ENCODE data around the gene COX5B. TPM values are rescaled to one million over a fixed set of nuclear protein-coding genes. Genes with fewer than 3 reads are reported as not detected.

Gene COX5B
- total and polyA plus RNA-seq, 9 of the 15 experiments (the other 6 are each of a cell fraction or from before 2014, with no cell fraction given): 154 to 1,424 (median 487) TPM

DNA sequence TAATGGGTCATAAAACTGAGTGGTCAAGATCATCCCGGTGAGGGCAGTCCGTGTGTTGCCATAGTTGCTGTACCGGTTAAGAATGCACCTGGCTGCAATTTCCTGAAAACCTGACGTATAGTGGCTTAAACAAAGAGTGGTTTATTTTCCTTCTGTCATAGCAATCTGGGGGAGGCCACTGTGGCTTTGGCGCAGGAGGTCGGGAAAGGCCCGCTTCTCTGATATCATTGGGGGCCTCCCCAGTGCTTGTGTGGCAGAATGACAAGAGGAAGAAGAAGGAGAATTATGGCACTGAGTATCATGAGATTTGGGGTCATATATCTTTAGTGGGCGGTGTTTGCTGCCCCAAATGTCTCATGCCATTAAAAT lies 28.0 kb downstream of the COX5B start (continued):
- TF ChIP-seq, protein P1, sequence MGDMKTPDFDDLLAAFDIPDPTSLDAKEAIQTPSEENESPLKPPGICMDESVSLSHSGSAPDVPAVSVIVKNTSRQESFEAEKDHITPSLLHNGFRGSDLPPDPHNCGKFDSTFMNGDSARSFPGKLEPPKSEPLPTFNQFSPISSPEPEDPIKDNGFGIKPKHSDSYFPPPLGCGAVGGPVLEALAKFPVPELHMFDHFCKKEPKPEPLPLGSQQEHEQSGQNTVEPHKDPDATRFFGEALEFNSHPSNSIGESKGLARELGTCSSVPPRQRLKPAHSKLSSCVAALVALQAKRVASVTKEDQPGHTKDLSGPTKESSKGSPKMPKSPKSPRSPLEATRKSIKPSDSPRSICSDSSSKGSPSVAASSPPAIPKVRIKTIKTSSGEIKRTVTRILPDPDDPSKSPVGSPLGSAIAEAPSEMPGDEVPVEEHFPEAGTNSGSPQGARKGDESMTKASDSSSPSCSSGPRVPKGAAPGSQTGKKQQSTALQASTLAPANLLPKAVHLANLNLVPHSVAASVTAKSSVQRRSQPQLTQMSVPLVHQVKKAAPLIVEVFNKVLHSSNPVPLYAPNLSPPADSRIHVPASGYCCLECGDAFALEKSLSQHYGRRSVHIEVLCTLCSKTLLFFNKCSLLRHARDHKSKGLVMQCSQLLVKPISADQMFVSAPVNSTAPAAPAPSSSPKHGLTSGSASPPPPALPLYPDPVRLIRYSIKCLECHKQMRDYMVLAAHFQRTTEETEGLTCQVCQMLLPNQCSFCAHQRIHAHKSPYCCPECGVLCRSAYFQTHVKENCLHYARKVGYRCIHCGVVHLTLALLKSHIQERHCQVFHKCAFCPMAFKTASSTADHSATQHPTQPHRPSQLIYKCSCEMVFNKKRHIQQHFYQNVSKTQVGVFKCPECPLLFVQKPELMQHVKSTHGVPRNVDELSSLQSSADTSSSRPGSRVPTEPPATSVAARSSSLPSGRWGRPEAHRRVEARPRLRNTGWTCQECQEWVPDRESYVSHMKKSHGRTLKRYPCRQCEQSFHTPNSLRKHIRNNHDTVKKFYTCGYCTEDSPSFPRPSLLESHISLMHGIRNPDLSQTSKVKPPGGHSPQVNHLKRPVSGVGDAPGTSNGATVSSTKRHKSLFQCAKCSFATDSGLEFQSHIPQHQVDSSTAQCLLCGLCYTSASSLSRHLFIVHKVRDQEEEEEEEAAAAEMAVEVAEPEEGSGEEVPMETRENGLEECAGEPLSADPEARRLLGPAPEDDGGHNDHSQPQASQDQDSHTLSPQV (IDR thresholded peaks at IDR 0.05): no peak
- TF ChIP-seq PRMT5 (CRISPR knock-in tag; IDR thresholded peaks at IDR 0.05) (no peak), PYGO2 (tag; IDR thresholded peaks at IDR 0.05) (no peak), ZNF24 (IDR thresholded peaks at IDR 0.05) (no peak), SIN3A (IDR thresholded peaks at IDR 0.05; ENCODE audit: borderline replicate concordance in 2 of 2, control insufficient read depth in 1 of 2, low read depth in 2 of 2, low read length in 2 of 2) (no peak), MCM2 (IDR thresholded peaks at IDR 0.05; ENCODE audit: low read depth) (no peak), ZBTB8A (IDR thresholded peaks at IDR 0.05; ENCODE audit: partially characterized antibody) (no peak), ATF1 (CRISPR knock-in tag; IDR thresholded peaks at IDR 0.05) (no peak), ATF1 (tag; IDR thresholded peaks at IDR 0.05) (no peak), FOXJ2 (tag; IDR thresholded peaks at IDR 0.05) (no peak), BCL6 (CRISPR knock-in tag; IDR thresholded peaks at IDR 0.05) (no peak), SREBF2 (CRISPR knock-in tag; IDR thresholded peaks at IDR 0.05) (no peak), RNF2 (IDR thresholded peaks at IDR 0.05) (0 out of 2 replicates have a peak, but pooled peaks have one; percentile 33), ZBTB17 (CRISPR knock-in tag; IDR thresholded peaks at IDR 0.05) (no peak), RFX7 (CRISPR knock-in tag; IDR thresholded peaks at IDR 0.05) (no peak), NCOA4 (IDR thresholded peaks at IDR 0.05; ENCODE audit: partially characterized antibody) (no peak), ZNF551 (CRISPR knock-in tag; IDR thresholded peaks at IDR 0.05) (no peak), GABPB1 (CRISPR knock-in tag; IDR thresholded peaks at IDR 0.05) (no peak), SUPT5H (IDR thresholded peaks at IDR 0.05) (no peak), ZNF311 (CRISPR knock-in tag; IDR thresholded peaks at IDR 0.05) (no peak), CSDE1 (IDR thresholded peaks at IDR 0.05) (no peak), CHD2 (IDR thresholded peaks at IDR 0.05; ENCODE audit: low read depth, low read length) (no peak)
- TF ChIP-seq, protein P2, sequence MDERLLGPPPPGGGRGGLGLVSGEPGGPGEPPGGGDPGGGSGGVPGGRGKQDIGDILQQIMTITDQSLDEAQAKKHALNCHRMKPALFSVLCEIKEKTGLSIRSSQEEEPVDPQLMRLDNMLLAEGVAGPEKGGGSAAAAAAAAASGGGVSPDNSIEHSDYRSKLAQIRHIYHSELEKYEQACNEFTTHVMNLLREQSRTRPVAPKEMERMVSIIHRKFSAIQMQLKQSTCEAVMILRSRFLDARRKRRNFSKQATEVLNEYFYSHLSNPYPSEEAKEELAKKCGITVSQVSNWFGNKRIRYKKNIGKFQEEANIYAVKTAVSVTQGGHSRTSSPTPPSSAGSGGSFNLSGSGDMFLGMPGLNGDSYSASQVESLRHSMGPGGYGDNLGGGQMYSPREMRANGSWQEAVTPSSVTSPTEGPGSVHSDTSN (CRISPR knock-in tag; IDR thresholded peaks at IDR 0.05; ENCODE audit: low read depth): no peak
- TF ChIP-seq, protein P2 (tag; conservative IDR thresholded peaks at IDR 0.05; ENCODE audit: low read depth): peak; percentile 83
- TF ChIP-seq, protein P3, sequence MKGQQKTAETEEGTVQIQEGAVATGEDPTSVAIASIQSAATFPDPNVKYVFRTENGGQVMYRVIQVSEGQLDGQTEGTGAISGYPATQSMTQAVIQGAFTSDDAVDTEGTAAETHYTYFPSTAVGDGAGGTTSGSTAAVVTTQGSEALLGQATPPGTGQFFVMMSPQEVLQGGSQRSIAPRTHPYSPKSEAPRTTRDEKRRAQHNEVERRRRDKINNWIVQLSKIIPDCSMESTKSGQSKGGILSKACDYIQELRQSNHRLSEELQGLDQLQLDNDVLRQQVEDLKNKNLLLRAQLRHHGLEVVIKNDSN (CRISPR knock-in tag; IDR thresholded peaks at IDR 0.05): no peak
- TF ChIP-seq, protein P4, sequence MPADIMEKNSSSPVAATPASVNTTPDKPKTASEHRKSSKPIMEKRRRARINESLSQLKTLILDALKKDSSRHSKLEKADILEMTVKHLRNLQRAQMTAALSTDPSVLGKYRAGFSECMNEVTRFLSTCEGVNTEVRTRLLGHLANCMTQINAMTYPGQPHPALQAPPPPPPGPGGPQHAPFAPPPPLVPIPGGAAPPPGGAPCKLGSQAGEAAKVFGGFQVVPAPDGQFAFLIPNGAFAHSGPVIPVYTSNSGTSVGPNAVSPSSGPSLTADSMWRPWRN (IDR thresholded peaks at IDR 0.05; ENCODE audit: low read depth): no peak

Measured in K562 (cell line).